Stimulated activated CD4-positive, alpha-beta T cell treated with anti-CD3 and anti-CD28 coated beads, TNF-alpha, amount 100 ng/mL, for 24 hours (primary cell): ENCODE measurements around the gene LTB.

ENCODE experiments used
- DNase-seq, 3 experiments: peaks; one replicate each; pipeline ENCODE4 v3.0.0-alpha.2; 2020; ENCODE audit warnings: low read depth in 3 of 3

The LTB gene

DNA sequence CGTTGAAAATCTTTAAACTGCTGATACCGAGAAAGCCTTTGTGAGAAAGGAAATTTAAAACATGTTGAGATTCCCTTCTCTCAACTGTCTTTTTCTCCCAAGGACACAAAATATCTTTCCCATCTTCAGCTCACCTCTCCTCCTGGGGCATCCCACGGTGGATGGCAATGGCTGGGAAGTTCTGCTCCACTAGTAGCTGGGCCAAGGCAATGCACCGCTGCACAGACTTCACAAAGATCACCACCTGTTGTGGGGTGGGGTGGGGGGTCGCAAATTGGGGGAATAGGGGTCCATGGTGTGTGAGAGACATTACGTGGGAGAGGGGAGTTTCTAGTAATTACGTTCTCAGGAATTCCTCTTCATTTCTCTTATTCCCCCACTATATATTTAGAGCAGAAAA is 51.1 kb downstream of the LTB start:
- DNase-seq, result no peak

DNA sequence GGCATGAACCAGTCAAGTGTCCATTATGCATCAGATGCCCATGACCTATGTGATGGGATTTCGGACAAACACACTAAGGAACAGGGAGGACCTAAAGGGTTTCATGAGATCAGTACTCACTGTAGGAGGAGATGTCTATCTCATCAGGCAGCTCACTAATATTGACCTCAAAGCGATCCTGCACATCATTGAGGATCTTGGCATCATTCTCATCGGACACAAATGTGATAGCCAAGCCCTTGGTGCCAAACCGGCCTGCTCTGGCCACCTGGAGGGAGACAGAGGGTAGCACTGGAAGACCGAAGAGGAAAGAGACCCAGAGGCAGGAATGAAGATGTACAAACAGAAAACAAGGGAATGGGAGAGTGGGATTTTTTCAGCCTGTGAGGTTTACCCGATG is 51.6 kb downstream of the LTB start:
- DNase-seq, result no peak
